ENCODE measurements around the gene VSTM1. TPM values are rescaled to one million over a fixed set of nuclear protein-coding genes. Genes with fewer than 3 reads are reported as not detected.

VSTM1 gene
- polyA plus RNA-seq, 3 donors, result 0.76 to 2.1 TPM; not detected in 1

GRCh38 chr19:54023191-54023590, 40.5 kb downstream of the VSTM1 start:
- no peak overlapping the region for H3K27ac ChIP-seq (ENCODE audit: low read depth, low read length)
- 33 to 46% (median 37%) methylated on average over 3 of the region's 3 CpGs for WGBS, 3 donors

DNA sequence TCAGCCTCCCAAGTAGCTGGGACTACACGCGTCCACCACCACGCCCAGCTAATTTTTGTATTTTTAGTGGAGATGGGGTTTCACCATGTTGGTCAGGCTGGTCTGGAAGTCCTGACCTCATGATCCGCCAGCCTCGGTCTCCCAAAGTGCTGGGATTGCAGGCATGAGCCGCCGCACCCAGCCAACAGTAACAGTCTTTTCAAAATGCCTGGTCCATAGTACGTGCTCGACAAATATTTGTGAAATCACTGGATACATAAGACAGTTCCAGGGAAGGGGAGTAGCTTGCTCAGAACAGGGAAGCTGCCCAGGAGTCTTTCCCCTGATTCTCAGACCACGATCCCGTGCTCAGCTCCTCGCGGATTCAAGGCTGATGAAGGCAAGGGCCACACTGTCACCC, 41.8 kb downstream of the VSTM1 start:
- WGBS, 3 donors, result 85 to 96% (median 88%) methylated on average over 13 of the region's 13 CpGs
- H3K27ac ChIP-seq (ENCODE audit: low read depth, low read length), result no peak overlapping the region

GRCh38 chr19:54021363-54021762, 42.3 kb downstream of the VSTM1 start:
- H3K27ac ChIP-seq (ENCODE audit: low read depth, low read length), result no peak overlapping the region
- 82 to 90% (median 86%) methylated on average over 8 of the region's 8 CpGs for WGBS, 3 donors

GRCh38 chr19:54017261-54017660, 46.4 kb downstream of the VSTM1 start:
- H3K27ac ChIP-seq (ENCODE audit: low read depth, low read length), result no peak overlapping the region
- WGBS, 3 donors, result 74 to 79% (median 79%) methylated on average over 4 of the region's 4 CpGs

DNA sequence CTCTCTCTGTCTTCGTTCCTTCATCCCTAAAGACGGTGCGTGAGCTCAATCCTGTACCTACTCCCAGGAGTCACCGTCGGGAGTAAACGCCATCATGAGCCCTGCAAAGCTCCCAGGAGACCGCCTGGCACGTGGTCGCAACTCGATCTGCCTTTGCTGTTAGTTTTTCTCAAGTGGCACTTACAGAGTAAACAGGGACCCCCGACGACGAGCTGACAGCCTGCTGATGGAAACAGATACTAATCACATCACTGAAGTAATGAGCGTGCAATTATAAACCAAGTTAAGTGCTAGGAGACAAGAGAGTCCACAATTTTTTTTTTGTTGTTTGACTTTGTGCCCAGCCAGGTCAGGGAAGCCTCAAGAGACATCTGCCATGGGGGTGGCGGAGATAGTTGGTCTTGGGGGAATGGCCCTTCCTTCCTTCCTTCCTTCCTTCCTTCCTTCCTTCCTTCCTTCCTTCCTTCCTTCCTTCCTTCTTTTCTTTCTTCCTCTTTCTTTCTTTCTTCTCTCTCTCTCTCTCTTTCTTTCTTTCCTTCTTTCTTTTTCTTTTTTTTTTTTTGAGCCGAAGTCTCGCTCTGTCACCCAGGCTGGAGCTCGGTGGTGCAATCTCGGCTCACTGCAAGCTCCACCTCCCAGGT, 48.7 kb downstream of the VSTM1 start:
- WGBS, 3 donors, result 44 to 47% (median 47%) methylated on average over 19 of the region's 19 CpGs
- H3K27ac ChIP-seq (ENCODE audit: low read depth, low read length), result no peak overlapping the region

DNA sequence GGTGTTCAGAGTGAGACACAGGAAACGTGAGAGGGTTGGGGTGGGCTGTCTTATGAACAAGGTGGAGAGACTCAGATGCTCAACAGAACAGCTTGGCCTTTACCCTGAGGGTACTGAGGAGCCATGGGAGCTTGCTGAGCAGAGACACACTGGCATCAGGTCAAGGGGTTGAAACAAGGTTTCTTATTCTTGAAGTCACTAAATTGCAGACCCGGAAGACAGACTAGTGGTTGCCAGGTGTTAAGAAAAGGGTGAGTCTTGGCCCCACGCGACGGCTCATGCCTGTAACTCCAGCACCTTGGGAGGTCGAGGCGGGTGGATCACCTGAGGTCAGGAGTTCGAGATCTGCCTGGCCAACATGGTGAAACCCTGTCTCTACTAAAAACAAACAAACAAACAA, 49.8 kb downstream of the VSTM1 start:
- 72 to 77% (median 76%) methylated on average over 8 of the region's 8 CpGs for WGBS, 3 donors
- no peak overlapping the region for H3K27ac ChIP-seq (ENCODE audit: low read depth, low read length)

DNA sequence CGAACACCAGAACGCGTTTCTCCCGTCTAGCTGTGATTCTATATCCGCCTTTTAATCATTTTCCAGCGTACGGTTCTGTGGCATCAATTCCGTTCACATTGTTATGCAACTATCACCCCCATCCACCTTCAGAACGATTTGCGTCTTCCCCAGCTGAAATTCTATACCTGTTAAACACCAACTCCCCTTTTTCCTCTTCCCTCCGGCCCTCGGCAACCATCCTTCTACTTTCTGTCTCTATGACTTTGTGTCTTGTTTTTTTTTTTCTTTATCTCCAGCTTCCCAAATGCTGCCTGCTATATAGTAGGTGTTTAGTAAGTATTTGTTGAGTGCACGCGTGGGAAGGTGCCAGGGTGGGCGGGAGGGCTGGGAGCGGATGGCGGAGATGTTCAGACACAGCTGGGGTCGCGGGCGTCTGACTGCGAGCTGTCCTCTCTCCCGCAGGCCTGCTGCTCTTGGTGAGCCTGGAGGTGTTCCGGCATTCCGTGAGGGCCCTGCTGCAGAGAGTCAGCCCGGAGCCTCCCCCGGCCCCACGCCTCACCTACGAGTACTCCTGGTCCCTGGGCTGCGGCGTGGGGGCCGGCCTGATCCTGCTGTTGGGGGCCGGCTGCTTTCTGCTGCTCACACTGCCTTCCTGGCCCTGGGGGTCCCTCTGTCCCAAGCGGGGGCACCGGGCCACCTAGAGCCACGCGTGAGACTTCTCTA, 52.0 kb downstream of the VSTM1 start:
- no peak overlapping the region for H3K27ac ChIP-seq (ENCODE audit: low read depth, low read length)
- 25 to 42% (median 38%) methylated on average over 34 to 36 of the region's 36 CpGs for WGBS, 3 donors

DNA sequence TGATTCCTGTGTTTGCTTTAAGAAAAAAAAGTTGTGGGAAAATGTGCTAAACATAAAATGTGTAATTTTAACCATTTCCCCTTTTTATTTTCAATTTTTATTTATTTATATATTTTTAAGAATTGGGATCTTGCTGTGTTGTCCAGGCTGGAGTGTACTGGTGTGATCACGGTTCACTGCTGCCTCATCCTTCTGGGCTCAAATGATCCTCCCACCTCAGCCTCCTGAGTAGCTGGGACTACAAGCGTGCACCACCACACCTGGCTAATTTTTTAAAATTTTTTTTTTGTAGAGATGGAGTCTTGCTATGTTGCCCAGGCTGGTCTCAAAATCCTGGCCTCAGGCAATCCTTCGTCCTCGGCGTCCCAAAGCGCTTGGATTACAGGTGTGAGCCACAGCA, 53.2 kb downstream of the VSTM1 start:
- H3K27ac ChIP-seq (ENCODE audit: low read depth, low read length), result no peak overlapping the region
- 87 to 93% (median 91%) methylated on average over 6 of the region's 6 CpGs for WGBS, 3 donors

- no peak overlapping the region for H3K27ac ChIP-seq (ENCODE audit: low read depth, low read length)
- WGBS, 3 donors, result 78 to 86% (median 79%) methylated on average over 8 of the region's 8 CpGs
Observed at GRCh38 chr19:54009440-54009839, 54.3 kb downstream of the VSTM1 start.

DNA sequence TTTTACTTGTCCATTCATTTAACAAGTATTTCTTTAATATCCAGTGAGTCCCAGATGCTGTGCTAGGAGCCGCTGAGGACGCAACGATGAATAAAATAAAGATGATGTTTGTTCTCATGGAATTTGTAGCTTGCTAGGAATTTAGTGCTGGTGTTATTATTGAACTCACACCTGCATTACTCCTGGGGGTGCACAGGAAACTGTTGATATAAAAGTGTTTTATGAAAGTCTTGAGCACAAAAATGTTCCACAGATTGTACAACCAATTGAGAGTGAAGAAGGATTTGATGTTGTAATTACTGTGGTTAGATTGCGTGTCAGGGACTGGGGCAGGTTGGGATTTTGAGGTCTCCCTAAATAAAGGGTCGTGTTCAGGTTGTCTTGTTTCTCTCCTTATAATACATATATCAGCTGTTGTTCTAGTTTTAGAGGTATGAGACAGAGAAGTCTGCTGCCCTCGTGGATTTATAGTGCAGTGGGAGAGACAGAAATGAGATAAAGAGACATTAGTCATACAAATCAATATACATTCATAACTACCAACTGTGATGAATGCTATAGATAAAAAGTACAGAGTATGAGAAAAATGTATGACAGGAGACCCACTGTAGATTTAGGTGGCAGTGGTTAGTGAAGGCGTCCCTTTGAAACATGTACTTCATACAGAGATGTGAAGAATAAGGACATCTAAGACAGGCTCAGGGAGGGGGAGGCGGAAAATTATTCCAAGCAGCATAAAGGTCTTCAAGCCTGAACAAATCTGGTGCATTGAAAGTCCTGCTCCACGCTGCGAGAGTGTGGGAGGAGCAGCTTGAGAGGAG, 61.0 kb downstream of the VSTM1 start:
- 51 to 69% (median 66%) methylated on average over 10 of the region's 10 CpGs for WGBS, 3 donors
- H3K27ac ChIP-seq (ENCODE audit: low read depth, low read length), result no peak overlapping the region

DNA sequence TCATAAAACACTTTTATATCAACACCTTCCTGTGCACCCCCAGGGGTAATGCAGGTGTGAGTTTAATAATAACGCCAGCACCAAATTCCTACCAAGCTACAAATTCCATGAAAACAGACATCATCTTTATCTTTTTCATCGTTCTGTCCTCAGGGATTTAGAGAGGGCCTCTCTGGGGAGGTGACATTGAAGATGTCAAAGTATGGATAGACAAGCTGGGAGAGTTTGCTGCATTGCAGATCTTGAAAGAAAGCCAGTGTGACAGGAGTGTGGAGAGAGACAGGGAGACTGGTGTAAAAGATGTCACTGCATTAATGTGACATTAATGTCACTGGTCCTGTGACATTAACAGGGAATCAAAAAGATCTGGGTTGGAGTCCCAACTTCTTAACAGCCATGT, 62.2 kb downstream of the VSTM1 start:
- H3K27ac ChIP-seq (ENCODE audit: low read depth, low read length), result no peak overlapping the region
- whole genome bisulfite sequencing, 3 donors, result 62 to 85% (median 74%) methylated on average over 2 of the region's 2 CpGs

DNA sequence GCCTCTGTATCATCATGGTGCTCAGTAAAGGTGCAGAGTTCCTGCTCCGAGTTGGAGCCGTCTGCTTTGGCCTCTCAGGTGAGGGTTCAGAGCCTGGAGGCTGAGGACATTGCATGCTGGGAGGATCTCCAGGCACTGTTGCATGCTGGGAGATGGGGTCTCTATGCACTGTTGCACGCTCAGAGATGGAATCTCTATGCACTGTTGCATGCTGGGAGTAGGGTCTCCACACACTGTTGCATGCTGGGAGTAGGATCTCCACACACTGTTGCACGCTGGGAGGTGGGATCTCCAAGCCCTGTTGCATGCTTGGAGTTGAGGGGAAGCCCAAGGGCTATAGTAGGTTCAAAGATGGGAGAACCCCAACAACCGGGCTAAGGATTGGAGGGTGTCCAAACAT, 64.0 kb downstream of the VSTM1 start:
- H3K27ac ChIP-seq (ENCODE audit: low read depth, low read length), result no peak overlapping the region

DNA sequence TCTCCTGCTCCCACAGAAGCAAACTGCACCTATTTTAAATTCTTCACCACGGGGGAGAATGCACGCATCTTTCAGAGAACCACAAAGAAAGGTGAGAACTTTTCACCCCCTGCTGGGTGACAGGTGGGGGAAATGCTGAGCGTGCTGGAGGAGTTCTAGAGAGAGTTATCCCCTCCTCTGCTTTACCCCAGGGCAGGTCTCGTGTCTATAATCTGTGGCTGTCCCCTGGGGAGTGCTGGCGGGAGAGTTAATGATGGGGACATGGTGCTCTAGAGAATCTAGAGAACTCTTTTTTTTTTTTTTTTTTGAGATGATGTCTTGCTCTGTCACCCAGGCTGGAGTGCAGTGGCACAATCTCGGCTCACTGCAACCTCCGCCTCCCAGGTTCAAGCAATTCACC, 65.5 kb downstream of the VSTM1 start:
- 50 to 52% (median 50%) methylated on average over 7 of the region's 7 CpGs for WGBS, 3 donors
- H3K27ac ChIP-seq (ENCODE audit: low read depth, low read length), result no peak overlapping the region

More for the DNA sequence above, 64.0 kb downstream of the VSTM1 start:
- 64 to 81% (median 78%) methylated on average over 5 of the region's 5 CpGs for WGBS, 3 donors

- H3K27ac ChIP-seq (ENCODE audit: low read depth, low read length), result no peak overlapping the region
- 66 to 83% (median 80%) methylated on average over 5 of the region's 5 CpGs for WGBS, 3 donors
Observed at GRCh38 chr19:53994811-53995210, 68.9 kb downstream of the VSTM1 start.

GRCh38 chr19:53993448-53993847, 70.2 kb downstream of the VSTM1 start:
- H3K27ac ChIP-seq (ENCODE audit: low read depth, low read length), result no peak overlapping the region
- WGBS, 3 donors, result 57 to 79% (median 69%) methylated on average over 3 of the region's 3 CpGs

DNA sequence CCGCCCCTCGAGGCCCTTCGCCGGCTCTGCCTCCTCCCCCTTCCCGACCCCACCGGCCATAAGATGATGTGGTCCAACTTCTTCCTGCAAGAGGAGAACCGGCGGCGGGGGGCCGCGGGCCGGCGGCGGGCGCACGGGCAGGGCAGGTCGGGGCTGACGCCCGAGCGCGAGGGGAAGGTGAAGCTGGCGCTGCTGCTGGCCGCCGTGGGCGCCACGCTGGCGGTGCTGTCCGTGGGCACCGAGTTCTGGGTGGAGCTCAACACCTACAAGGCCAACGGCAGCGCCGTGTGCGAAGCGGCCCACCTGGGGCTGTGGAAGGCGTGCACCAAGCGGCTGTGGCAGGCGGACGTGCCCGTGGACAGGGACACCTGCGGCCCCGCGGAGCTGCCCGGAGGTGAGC, 70.9 kb downstream of the VSTM1 start:
- WGBS, 3 donors, result 9 to 26% (median 24%) methylated on average over 38 to 43 of the region's 43 CpGs
- no peak overlapping the region for H3K27ac ChIP-seq (ENCODE audit: low read depth, low read length)

DNA sequence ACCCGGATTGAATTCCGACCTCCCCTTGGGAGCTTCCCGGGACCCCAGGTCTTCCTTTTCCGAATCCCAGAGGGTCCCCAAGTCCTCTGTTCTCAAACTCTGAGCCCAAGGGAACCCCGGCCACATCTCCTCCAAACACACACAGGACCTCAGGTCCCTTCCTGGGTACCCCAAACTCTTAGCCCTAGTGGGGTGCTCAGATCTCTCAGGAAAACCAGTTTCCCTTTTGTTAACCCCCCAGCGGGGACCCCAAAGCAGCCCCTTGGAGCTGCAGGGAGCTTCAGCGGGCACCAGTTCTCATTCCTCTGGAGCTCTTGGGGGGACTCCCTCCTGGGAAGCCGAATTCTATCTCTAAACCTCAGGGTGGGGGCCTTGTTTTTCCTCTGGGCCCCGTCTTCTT, 71.5 kb downstream of the VSTM1 start:
- H3K27ac ChIP-seq (ENCODE audit: low read depth, low read length), result no peak overlapping the region
- 62 to 78% (median 77%) methylated on average over 9 of the region's 9 CpGs for WGBS, 3 donors

DNA sequence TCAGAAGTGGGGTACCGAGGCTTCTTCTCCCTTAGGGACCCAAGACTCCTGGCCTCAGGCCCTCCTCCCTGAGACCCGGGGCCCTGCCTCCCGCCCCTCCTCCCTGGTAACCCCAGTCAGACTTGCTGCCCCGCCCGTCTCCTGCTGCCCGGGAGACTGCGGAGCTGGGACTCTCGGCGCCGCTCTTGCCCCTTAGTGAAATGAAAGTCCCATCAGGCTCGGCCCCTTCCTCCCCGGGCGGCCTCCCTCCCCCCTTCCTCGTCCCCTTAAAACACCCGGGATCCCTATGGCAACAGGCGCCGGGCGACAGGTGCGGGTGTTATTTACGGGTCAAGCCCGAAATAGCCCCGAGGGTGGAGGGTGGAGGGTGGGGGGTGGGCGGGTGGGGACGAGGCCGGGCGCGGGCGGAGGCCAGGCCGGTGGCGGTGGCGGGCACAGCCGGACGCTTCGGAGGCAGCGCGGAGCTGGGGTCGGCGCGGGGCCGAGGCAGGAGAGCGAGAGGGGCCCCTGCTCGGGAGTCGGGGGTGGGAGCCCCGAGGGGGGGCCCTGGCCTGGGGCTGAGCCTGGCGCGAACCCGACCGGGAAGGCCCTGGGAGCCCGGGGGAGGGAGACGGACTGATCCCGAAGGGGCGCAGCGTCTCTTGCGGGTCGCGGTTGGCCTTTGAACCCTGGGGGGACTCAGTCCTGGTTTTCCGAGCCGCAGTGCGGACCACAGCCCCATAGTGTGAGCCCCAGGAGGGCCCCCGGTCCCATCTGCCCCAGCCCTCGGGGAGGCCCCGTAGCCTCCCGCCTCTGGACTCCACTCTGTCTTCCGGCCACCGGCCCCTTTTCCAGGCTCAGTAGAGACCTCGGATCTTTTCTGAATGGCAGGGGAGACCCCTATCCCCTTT, 72.2 kb downstream of the VSTM1 start, which contains the start of gene CACNG6:
CACNG6 (plus strand) TSS at position 414 of the 890 bp plus-strand sequence. CDS start 1,241 bp downstream, outside the sequence.
- no peak within 1 kb of the TSS for H3K27ac ChIP-seq (ENCODE audit: low read depth, low read length)
- 6 to 7% (median 6%) methylated on average over 51 to 66 of the region's 66 CpGs for WGBS, 3 donors
